ENCODE data around the gene CABP2.

CABP2 gene

GRCh38 chr11:67469508-67469811 is 53.8 kb downstream of the CABP2 start:
- no peak for DNase-seq
